Embryonic facial prominence (tissue), 1 donor: Measurements from ENCODE around the gene LCMT1.
"Not testable (repeated sequence)": the region's sequence is repeated elsewhere in the genome, so short reads cannot be mapped to it uniquely, and the experiment has no call there.

Source experiments
- DNase-seq: peaks from one replicate; pipeline ENCODE4 v3.0.0-alpha.2; 2016; ENCODE audit errors: extremely low spot score

The LCMT1 gene

GRCh38 chr16:25141648-25142047 lies 30.1 kb downstream of the LCMT1 start:
- no peak for DNase-seq

- DNase-seq = no peak
These were observed 32.4 kb downstream of the LCMT1 start for GRCh38 chr16:25143928-25144327.

GRCh38 chr16:25148568-25149215 lies 37.1 kb downstream of the LCMT1 start:
- no peak for DNase-seq

- DNase-seq = no peak
These were observed 40.5 kb downstream of the LCMT1 start for GRCh38 chr16:25151996-25152395.

- DNase-seq = no peak
These were observed 44.3 kb downstream of the LCMT1 start for GRCh38 chr16:25155553-25156460.

GRCh38 chr16:25157271-25157875 lies 45.8 kb downstream of the LCMT1 start:
- DNase-seq = no peak

- DNase-seq = no peak
These were observed 46.9 kb downstream of the LCMT1 start for GRCh38 chr16:25158401-25158800.

GRCh38 chr16:25161753-25162367 lies 50.3 kb downstream of the LCMT1 start:
- DNase-seq = no peak

- DNase-seq = no peak
These were observed 52.1 kb downstream of the LCMT1 start for GRCh38 chr16:25163683-25164082.

- no peak for DNase-seq
These were observed 53.7 kb downstream of the LCMT1 start for GRCh38 chr16:25165284-25165683.

GRCh38 chr16:25167920-25168319 lies 56.4 kb downstream of the LCMT1 start:
- DNase-seq = not testable (repeated sequence)

GRCh38 chr16:25171390-25171789 lies 59.8 kb downstream of the LCMT1 start:
- DNase-seq = no peak

GRCh38 chr16:25172831-25173230 lies 61.3 kb downstream of the LCMT1 start:
- no peak for DNase-seq

GRCh38 chr16:25174285-25174684 lies 62.7 kb downstream of the LCMT1 start:
- DNase-seq = no peak

- no peak for DNase-seq
These were observed 64.6 kb downstream of the LCMT1 start for GRCh38 chr16:25176136-25176535.

GRCh38 chr16:25177512-25177830 lies 65.9 kb downstream of the LCMT1 start:
- DNase-seq = no peak

- no peak for DNase-seq
These were observed 66.5 kb downstream of the LCMT1 start for GRCh38 chr16:25177831-25178688.

- DNase-seq = not testable (repeated sequence)
These were observed 69.7 kb downstream of the LCMT1 start for GRCh38 chr16:25181236-25181635.

- no peak for DNase-seq
These were observed 73.2 kb downstream of the LCMT1 start for GRCh38 chr16:25184771-25185170.

- DNase-seq = no peak
These were observed 75.9 kb downstream of the LCMT1 start for GRCh38 chr16:25187491-25187795.

GRCh38 chr16:25189305-25189704 lies 77.8 kb downstream of the LCMT1 start:
- no peak for DNase-seq

GRCh38 chr16:25192096-25192495 lies 80.6 kb downstream of the LCMT1 start:
- DNase-seq = no peak
